T-helper 17 cell (primary cell): ENCODE results near the gene MMP25. TPM values are rescaled to one million over a fixed set of nuclear protein-coding genes. Genes with fewer than 3 reads are reported as not detected.
A peak's percentile ranks its signal among the peaks of the same experiment; 100 is the strongest.

ENCODE experiments used
- ATAC-seq: fragments of 150-1000 bp; cut with Tn5 transposase; 2 replicates; pipeline ENCODE4 v1.10.0; 2021; ENCODE audit warnings: mild to moderate bottlenecking, moderate library complexity
- DNase-seq, 3 donors: peaks; one replicate each; pipeline versions ENCODE4 v3.0.0 to v3.0.0-alpha.2; 2020 to 2021
- H3K9me3 ChIP-seq: one replicate; pipeline ENCODE4 v1.7.0; 2013; ENCODE audit warnings: low read length, mild to moderate bottlenecking; ENCODE audit not compliant: control insufficient read depth, poor library complexity, severe bottlenecking
- H3K27ac Mint-ChIP-seq: one replicate; pipeline ENCODE4 v1.8.0; 2022; ENCODE audit warnings: mild to moderate bottlenecking, moderate library complexity, mixed read lengths
- H3K27me3 Mint-ChIP-seq: one replicate; pipeline ENCODE4 v1.8.0; 2022; ENCODE audit warnings: mixed read lengths
- H3K36me3 Mint-ChIP-seq: one replicate; pipeline ENCODE4 v1.8.0; 2022; ENCODE audit warnings: low read depth, mixed read lengths
- H3K4me1 Mint-ChIP-seq: one replicate; pipeline ENCODE4 v1.8.0; 2022; ENCODE audit warnings: mild to moderate bottlenecking, mixed read lengths
- H3K4me3 Mint-ChIP-seq: one replicate; pipeline ENCODE4 v1.8.0; 2022; ENCODE audit warnings: mild to moderate bottlenecking, moderate library complexity, mixed read lengths
- total RNA-seq, 4 donors: library from RNA in 2 of 4; stranded (reverse) in 2 of 4; gene quantifications; one replicate each; pipeline ENCODE4 v1.2.3 and lab custom pipeline; 2022 to 2026

Gene MMP25
- total RNA-seq, 2 donors from 2014 or later: 1.4 to 1.5 TPM

- Mint-ChIP-seq H3K27ac (peak overlapping the region; percentile 60), H3K4me3 (peak overlapping the region; percentile 86), H3K4me1 (peaks cover 18% of the 10 kb centered on the region), H3K27me3 (peaks cover 43% of the 10 kb centered on the region), H3K36me3 (peaks cover 4% of the 10 kb centered on the region)
- ATAC-seq (peak; percentile 39), DNase-seq (no peak)
- H3K9me3 ChIP-seq: no peaks in the 10 kb centered on the region
Observed at GRCh38 chr16:3029491-3030221, 16.7 kb upstream of the MMP25 start.

- Mint-ChIP-seq H3K4me3 (peak overlapping the region; percentile 86), H3K27ac (peak overlapping the region; percentile 60), H3K27me3 (peaks cover 49% of the 10 kb centered on the region), H3K36me3 (peaks cover 5% of the 10 kb centered on the region), H3K4me1 (peaks cover 18% of the 10 kb centered on the region)
- ATAC-seq: no peak
- H3K9me3 ChIP-seq: no peaks in the 10 kb centered on the region
- DNase-seq: no peak
Observed at GRCh38 chr16:3030222-3031212, 15.8 kb upstream of the MMP25 start.

- peaks cover 60% of the 10 kb centered on the region for H3K27me3 Mint-ChIP-seq
- H3K4me1 Mint-ChIP-seq: peaks cover 18% of the 10 kb centered on the region
- H3K9me3 ChIP-seq: no peaks in the 10 kb centered on the region
- DNase-seq (no peak), ATAC-seq (no peak)
- peak overlapping the region; percentile 60 for H3K27ac Mint-ChIP-seq
- H3K4me3 Mint-ChIP-seq: peak overlapping the region; percentile 5
- peaks cover 7% of the 10 kb centered on the region for H3K36me3 Mint-ChIP-seq
Observed at GRCh38 chr16:3032624-3033023, 13.7 kb upstream of the MMP25 start.

- Mint-ChIP-seq H3K4me1 (peaks cover 5% of the 10 kb centered on the region), H3K27me3 (peaks cover 67% of the 10 kb centered on the region), H3K36me3 (peaks cover 7% of the 10 kb centered on the region), H3K4me3 (peak overlapping the region; percentile 62), H3K27ac (no peak overlapping the region)
- DNase-seq: no peak
- H3K9me3 ChIP-seq: no peaks in the 10 kb centered on the region
- no peak for ATAC-seq
Observed at GRCh38 chr16:3035289-3035971, 10.9 kb upstream of the MMP25 start.

GRCh38 chr16:3035972-3036725 lies 10.2 kb upstream of the MMP25 start:
- Mint-ChIP-seq H3K27ac (no peak overlapping the region), H3K4me3 (peak overlapping the region; percentile 62), H3K27me3 (peaks cover 71% of the 10 kb centered on the region), H3K36me3 (peaks cover 7% of the 10 kb centered on the region), H3K4me1 (peaks cover 5% of the 10 kb centered on the region)
- no peak for DNase-seq
- H3K9me3 ChIP-seq: no peaks in the 10 kb centered on the region
- no peak for ATAC-seq

- no peak for ATAC-seq
- Mint-ChIP-seq H3K27me3 (peaks cover 71% of the 10 kb centered on the region), H3K4me3 (peak within 1 kb of the TSS; percentile 67), H3K4me1 (peaks cover 3% of the 10 kb centered on the region), H3K27ac (no peak within 1 kb of the TSS), H3K36me3 (peaks cover 7% of the 10 kb centered on the region)
- no peak for DNase-seq
- H3K9me3 ChIP-seq: no peaks in the 10 kb centered on the region
Observed at GRCh38 chr16:3036726-3037315, 9.5 kb upstream of the MMP25 start, which contains the start of gene BICDL2. BICDL2 (minus strand) TSS chr16:3036944; CDS start chr16:3035496, 1,448 bp downstream.

GRCh38 chr16:3038256-3038655 lies 8.1 kb upstream of the MMP25 start:
- no peak for DNase-seq
- no peaks in the 10 kb centered on the region for H3K9me3 ChIP-seq
- H3K27me3 Mint-ChIP-seq: peaks cover 67% of the 10 kb centered on the region
- no peak overlapping the region for H3K4me3 Mint-ChIP-seq
- H3K4me1 Mint-ChIP-seq: no peaks in the 10 kb centered on the region
- H3K27ac Mint-ChIP-seq: no peak overlapping the region
- peaks cover 7% of the 10 kb centered on the region for H3K36me3 Mint-ChIP-seq
- ATAC-seq: no peak

- ATAC-seq (no peak), DNase-seq (no peak)
- H3K27ac Mint-ChIP-seq: no peak overlapping the region
- H3K4me1 Mint-ChIP-seq: no peaks in the 10 kb centered on the region
- peaks cover 67% of the 10 kb centered on the region for H3K27me3 Mint-ChIP-seq
- no peaks in the 10 kb centered on the region for H3K9me3 ChIP-seq
- no peak overlapping the region for H3K4me3 Mint-ChIP-seq
- H3K36me3 Mint-ChIP-seq: peaks cover 6% of the 10 kb centered on the region
Observed at GRCh38 chr16:3038896-3039295, 7.5 kb upstream of the MMP25 start.

GRCh38 chr16:3042376-3042775 lies 4.0 kb upstream of the MMP25 start:
- Mint-ChIP-seq H3K27ac (no peak overlapping the region), H3K4me1 (peaks cover 7% of the 10 kb centered on the region), H3K27me3 (peaks cover 58% of the 10 kb centered on the region), H3K4me3 (no peak overlapping the region), H3K36me3 (peaks cover 4% of the 10 kb centered on the region)
- DNase-seq (no peak), ATAC-seq (no peak)
- H3K9me3 ChIP-seq: no peaks in the 10 kb centered on the region

- Mint-ChIP-seq H3K36me3 (peaks cover 4% of the 10 kb centered on the region), H3K27ac (peak overlapping the region; percentile 27), H3K27me3 (peaks cover 54% of the 10 kb centered on the region), H3K4me3 (peak overlapping the region; percentile 86), H3K4me1 (peaks cover 12% of the 10 kb centered on the region)
- no peaks in the 10 kb centered on the region for H3K9me3 ChIP-seq
- no peak for ATAC-seq
- DNase-seq: no peak
Observed at GRCh38 chr16:3044708-3045107, 1.7 kb upstream of the MMP25 start.

- Mint-ChIP-seq H3K4me3 (peak overlapping the region; percentile 53), H3K4me1 (peaks cover 15% of the 10 kb centered on the region), H3K27ac (no peak overlapping the region), H3K36me3 (peaks cover 4% of the 10 kb centered on the region), H3K27me3 (peaks cover 42% of the 10 kb centered on the region)
- no peaks in the 10 kb centered on the region for H3K9me3 ChIP-seq
- ATAC-seq (peak; percentile 54), DNase-seq (no peak)
Observed at GRCh38 chr16:3046641-3047386, 453 bp downstream of the MMP25 start.

- Mint-ChIP-seq H3K27me3 (peaks cover 42% of the 10 kb centered on the region), H3K27ac (no peak overlapping the region), H3K4me3 (peak overlapping the region; percentile 53), H3K36me3 (peaks cover 4% of the 10 kb centered on the region), H3K4me1 (peaks cover 18% of the 10 kb centered on the region)
- ATAC-seq: no peak
- DNase-seq: no peak
- no peaks in the 10 kb centered on the region for H3K9me3 ChIP-seq
Observed at GRCh38 chr16:3047387-3047720, 993 bp downstream of the MMP25 start.
